Subcutaneous abdominal adipose tissue (tissue), 5 donors: ENCODE data around the gene PARM1.

Source experiments
- H3K27ac ChIP-seq: one replicate; pipeline ENCODE4 v1.7.0; 2013; ENCODE audit warnings: low read depth, mild to moderate bottlenecking, inconsistent platforms, low read length, moderate library complexity
- H3K27me3 ChIP-seq, 5 donors: one replicate each; pipeline ENCODE4 v1.7.0; 2013; ENCODE audit warnings: low read length in 5 of 5, inconsistent platforms in 1 of 5; ENCODE audit not compliant: control insufficient read depth in 5 of 5, insufficient read depth in 4 of 5
- H3K36me3 ChIP-seq, 5 donors: one replicate each; pipeline ENCODE4 v1.7.0; 2013; ENCODE audit warnings: low read length in 5 of 5; ENCODE audit not compliant: control insufficient read depth in 5 of 5, insufficient read depth in 5 of 5
- H3K4me1 ChIP-seq, 5 donors: one replicate each; pipeline ENCODE4 v1.7.0; 2013; ENCODE audit warnings: low read length in 5 of 5, mild to moderate bottlenecking in 3 of 5, moderate library complexity in 1 of 5; ENCODE audit not compliant: control insufficient read depth in 5 of 5, insufficient read depth in 5 of 5
- H3K4me3 ChIP-seq, 5 donors: one replicate each; pipeline ENCODE4 v1.7.0; 2013; ENCODE audit warnings: low read length in 5 of 5, low read depth in 1 of 5
- H3K9ac ChIP-seq, 5 donors: one replicate each; pipeline ENCODE4 v1.7.0; 2013; ENCODE audit warnings: low read length in 5 of 5, mild to moderate bottlenecking in 4 of 5, moderate library complexity in 3 of 5
- H3K9me3 ChIP-seq, 5 donors: one replicate each; pipeline ENCODE4 v1.7.0; 2013; ENCODE audit warnings: low read length in 5 of 5; ENCODE audit not compliant: control insufficient read depth in 5 of 5
- donor health status: healthy.
- donor health status: healthy.
- donor health status: healthy.
- donor health status: healthy.
- donor health status: healthy.

The PARM1 gene

GRCh38 chr4:75018811-75019479 is 86.0 kb downstream of the PARM1 start:
- no peak overlapping the region for H3K27ac ChIP-seq

DNA sequence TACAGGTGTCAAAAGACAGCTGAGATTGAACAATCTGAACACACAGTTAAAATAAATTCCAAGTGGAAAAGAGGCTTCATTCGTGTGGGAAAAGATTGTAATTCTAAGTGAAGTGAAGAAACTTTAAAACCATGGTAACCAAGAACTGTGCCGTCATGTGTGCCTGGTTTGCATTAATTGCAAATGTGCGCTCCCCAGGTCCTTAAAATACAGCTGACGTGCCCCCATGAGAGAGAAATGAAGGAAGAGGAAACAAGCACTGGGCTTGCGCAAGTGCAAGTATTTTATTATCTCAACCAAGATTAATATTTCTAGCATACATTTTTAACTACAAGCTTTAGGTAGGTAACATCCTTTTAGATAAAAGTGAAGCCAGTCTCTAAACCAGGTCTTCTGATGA is 92.5 kb downstream of the PARM1 start:
- no peak overlapping the region for H3K4me3 ChIP-seq
- no peak overlapping the region for H3K27ac ChIP-seq
- H3K9me3 ChIP-seq: no peaks in the 10 kb centered on the region
- H3K27me3 ChIP-seq: no peaks in the 10 kb centered on the region
- H3K4me1 ChIP-seq: peaks cover 0 to 9% (median 0%) of the 10 kb centered on the region in 5 donors
- no peak overlapping the region for H3K9ac ChIP-seq
- H3K36me3 ChIP-seq: no peaks in the 10 kb centered on the region

More at GRCh38 chr4:75018811-75019479, 86.0 kb downstream of the PARM1 start:
- no peak overlapping the region for H3K9ac ChIP-seq
- H3K4me3 ChIP-seq: no peak overlapping the region
- H3K36me3 ChIP-seq: peaks cover 0 to 15% (median 3%) of the 10 kb centered on the region in 5 donors
- H3K9me3 ChIP-seq: no peaks in the 10 kb centered on the region
- H3K27me3 ChIP-seq: no peaks in the 10 kb centered on the region
- H3K4me1 ChIP-seq: no peaks in the 10 kb centered on the region

DNA sequence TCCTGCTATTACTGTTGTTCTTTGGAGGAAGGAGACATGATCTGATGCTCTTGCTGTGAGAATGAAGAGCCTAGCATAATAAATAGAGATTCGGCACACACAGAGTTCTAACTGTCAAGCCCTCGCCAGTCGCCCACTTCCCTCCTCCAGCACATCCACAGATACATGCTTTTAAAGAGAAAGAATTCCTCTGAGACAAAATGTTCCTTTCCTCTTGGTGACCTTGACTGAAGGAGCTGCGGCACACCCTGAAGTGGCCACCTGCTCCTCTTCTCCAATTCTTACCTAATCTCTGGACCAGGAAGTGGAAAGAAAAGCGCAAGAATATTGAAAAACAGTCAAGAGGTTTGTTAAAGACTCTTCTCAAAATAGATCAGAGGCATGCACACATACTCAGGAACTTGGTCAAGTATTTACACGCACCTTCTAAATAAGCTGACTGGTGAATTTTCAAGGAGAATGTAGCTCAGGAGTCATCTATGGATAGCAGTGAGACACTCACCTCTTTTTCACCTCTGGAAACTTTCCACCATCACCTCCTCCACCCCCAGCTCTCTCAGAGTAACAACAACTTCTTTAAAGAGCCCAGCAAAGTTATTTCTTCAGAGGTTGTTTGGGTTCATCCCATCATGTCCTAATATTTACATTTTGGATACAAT is 95.4 kb downstream of the PARM1 start:
- H3K9ac ChIP-seq: no peak overlapping the region

DNA sequence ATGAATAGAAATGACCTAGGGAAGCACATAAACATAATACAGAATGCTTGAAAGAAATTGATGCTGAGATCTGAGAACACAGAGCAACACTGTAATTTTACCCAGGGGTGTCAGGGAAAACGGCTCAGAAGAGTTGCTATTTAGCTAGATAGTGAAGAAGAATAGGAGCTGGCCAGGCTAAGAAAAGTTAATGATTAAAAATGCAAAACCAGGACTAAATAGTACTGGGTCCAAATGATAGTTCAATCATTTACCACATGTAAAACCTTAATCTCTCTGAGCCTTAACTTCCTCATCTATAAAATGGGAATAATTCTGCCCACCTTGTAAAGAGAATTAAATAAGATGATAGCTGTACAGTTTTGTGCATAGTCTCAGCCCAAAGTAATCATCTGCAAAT is 97.1 kb downstream of the PARM1 start:
- H3K9me3 ChIP-seq: no peaks in the 10 kb centered on the region
- peaks cover 0 to 25% (median 2%) of the 10 kb centered on the region in 5 donors for H3K4me1 ChIP-seq
- no peak overlapping the region for H3K4me3 ChIP-seq
- H3K36me3 ChIP-seq: no peaks in the 10 kb centered on the region
- no peaks in the 10 kb centered on the region for H3K27me3 ChIP-seq
- H3K27ac ChIP-seq: no peak overlapping the region
- H3K9ac ChIP-seq: no peak overlapping the region

More for the DNA sequence above, 95.4 kb downstream of the PARM1 start:
- Histone ChIP-seq H3K36me3 (no peaks in the 10 kb centered on the region), H3K4me3 (no peak overlapping the region), H3K27me3 (no peaks in the 10 kb centered on the region), H3K4me1 (peaks cover 0 to 16% (median 0%) of the 10 kb centered on the region in 5 donors), H3K27ac (no peak overlapping the region), H3K9me3 (no peaks in the 10 kb centered on the region)

DNA sequence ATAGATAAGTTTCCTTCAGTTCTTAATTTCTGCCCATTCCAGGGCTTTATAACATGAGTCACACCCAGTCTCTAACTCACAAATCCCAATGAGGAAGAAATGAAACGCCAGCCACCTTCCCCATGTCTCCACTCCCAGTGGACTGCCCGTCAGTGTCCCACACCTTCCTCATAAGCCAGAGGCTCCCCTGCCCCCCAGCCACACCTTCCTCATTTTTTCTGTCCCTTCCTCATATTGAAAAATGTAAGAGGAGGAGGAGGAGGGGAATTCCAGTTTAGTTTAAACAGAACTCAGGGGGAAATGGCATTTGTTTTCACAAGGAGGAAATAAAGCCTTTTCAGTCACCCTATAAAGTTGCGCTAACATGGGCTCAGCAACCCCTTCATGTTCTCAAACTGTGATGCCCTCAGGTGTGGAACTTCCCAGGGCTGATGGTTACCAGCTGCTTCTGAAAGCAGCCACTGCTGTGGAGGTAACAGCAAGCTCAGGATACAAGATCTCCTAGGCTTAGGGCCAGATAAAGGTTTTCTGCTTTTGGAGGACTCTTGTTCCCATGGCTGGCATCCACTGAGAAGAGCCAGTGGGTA is 97.8 kb downstream of the PARM1 start:
- Histone ChIP-seq H3K4me3 (no peak overlapping the region), H3K9me3 (no peaks in the 10 kb centered on the region), H3K27ac (no peak overlapping the region), H3K9ac (no peak overlapping the region), H3K4me1 (peaks cover 0 to 28% (median 2%) of the 10 kb centered on the region in 5 donors), H3K27me3 (no peaks in the 10 kb centered on the region), H3K36me3 (no peaks in the 10 kb centered on the region)

DNA sequence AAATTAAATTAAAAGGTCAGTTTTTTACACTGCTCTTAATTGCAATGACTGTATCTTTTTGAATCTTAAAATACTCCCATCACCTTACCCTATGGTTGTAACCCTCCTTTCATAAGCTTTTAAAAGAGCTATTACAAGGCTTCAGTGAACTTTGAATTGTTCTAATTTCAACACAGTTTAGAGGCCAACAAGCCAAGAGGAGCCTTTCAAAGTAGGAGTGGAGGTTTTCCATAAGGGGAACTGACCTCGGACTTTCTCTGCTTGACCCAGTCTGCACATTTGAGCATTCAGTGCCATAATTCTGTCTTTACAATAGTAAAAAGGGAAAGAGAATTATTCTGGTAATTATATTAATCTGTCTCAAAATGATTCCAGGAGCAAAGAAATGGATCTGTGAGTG is 98.9 kb downstream of the PARM1 start:
- Histone ChIP-seq H3K4me3 (no peak overlapping the region), H3K9me3 (no peaks in the 10 kb centered on the region), H3K27ac (no peak overlapping the region), H3K9ac (no peak overlapping the region), H3K4me1 (peaks cover 0 to 38% (median 2%) of the 10 kb centered on the region in 5 donors), H3K36me3 (no peaks in the 10 kb centered on the region), H3K27me3 (no peaks in the 10 kb centered on the region)

GRCh38 chr4:75034523-75034922 is 101.6 kb downstream of the PARM1 start:
- Histone ChIP-seq H3K4me1 (peaks cover 4 to 46% (median 13%) of the 10 kb centered on the region in 5 donors), H3K27me3 (no peaks in the 10 kb centered on the region), H3K9me3 (no peaks in the 10 kb centered on the region), H3K36me3 (no peaks in the 10 kb centered on the region), H3K9ac (no peak overlapping the region), H3K27ac (no peak overlapping the region), H3K4me3 (no peak overlapping the region)

GRCh38 chr4:75035321-75035720 is 102.4 kb downstream of the PARM1 start:
- Histone ChIP-seq H3K9ac (no peak overlapping the region), H3K9me3 (no peaks in the 10 kb centered on the region), H3K4me1 (peaks cover 4 to 46% (median 13%) of the 10 kb centered on the region in 5 donors), H3K27ac (no peak overlapping the region), H3K27me3 (no peaks in the 10 kb centered on the region), H3K4me3 (no peak overlapping the region), H3K36me3 (no peaks in the 10 kb centered on the region)

DNA sequence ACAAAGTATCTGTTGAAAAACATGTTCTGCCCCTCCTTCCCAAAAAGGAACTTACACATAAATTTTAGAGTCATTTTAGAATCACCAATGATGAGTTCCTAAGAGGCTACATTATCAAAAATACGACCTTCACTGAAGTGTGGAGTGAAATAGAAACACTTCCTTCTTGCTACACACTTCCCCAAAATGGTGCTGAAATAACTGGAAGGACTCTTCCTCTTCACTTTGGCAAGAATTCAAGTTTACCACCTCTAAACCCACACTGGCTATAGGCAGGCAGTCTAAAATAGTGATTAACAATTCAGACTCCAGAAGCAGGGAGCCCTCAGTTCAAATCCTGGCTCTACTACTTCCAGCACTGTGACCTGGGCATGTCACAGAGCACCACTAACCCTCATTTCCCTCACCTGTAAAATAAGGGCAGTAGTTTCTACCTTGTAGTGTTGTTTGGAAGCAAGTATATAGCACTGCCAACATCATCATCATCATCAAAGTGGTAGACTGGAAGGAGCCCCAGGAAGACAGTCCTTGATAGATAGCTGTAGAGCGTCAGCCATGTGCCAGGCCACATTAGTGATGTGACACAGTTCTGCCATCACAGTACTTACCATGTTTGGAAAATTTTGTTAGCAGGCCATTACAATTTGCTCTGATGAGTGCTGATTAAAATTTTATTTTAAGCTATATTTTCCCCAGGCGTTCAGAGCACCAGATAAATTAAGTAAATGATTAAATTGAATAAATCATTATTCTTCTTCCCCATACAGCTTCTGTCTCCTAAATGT is 103.3 kb downstream of the PARM1 start:
- H3K9ac ChIP-seq: no peak overlapping the region
- no peaks in the 10 kb centered on the region for H3K27me3 ChIP-seq
- H3K4me1 ChIP-seq: peaks cover 4 to 39% (median 13%) of the 10 kb centered on the region in 5 donors
- peak overlapping the region; percentile 59 for H3K27ac ChIP-seq
- H3K36me3 ChIP-seq: no peaks in the 10 kb centered on the region
- H3K9me3 ChIP-seq: no peaks in the 10 kb centered on the region
- H3K4me3 ChIP-seq: no peak overlapping the region
